ENCODE results near the gene APRT.

- TF ChIP-seq CTCF (conservative IDR thresholded peaks at IDR 0.05; ENCODE audit: low read depth, low read length) (no peak), RCOR1 (IDR thresholded peaks at IDR 0.05; ENCODE audit: insufficient replicate concordance, low read length) (no peak), POLR2A (IDR thresholded peaks at IDR 0.05; ENCODE audit: low read depth, low read length) (peak; percentile 80), USF2 (IDR thresholded peaks at IDR 0.05; ENCODE audit: low read depth, low read length) (peak; percentile 100), MAFK (IDR thresholded peaks at IDR 0.05; ENCODE audit: low read depth, low read length) (no peak), CEBPB (IDR thresholded peaks at IDR 0.05; ENCODE audit: low read depth, low read length) (no peak), BHLHE40 (IDR thresholded peaks at IDR 0.05; ENCODE audit: low read depth, low read length) (peak; percentile 82), MXI1 (IDR thresholded peaks at IDR 0.05; ENCODE audit: borderline replicate concordance, low read depth, low read length) (peak; percentile 21; the same call in 1 of the 2 replicates), CHD1 (IDR thresholded peaks at IDR 0.05; ENCODE audit: low read depth, low read length) (no peak), FOS (IDR thresholded peaks at IDR 0.05; ENCODE audit: low read depth, low read length) (peak; percentile 98), ELK1 (IDR thresholded peaks at IDR 0.05; ENCODE audit: borderline replicate concordance, low read depth, low read length) (no peak), SMC3 (IDR thresholded peaks at IDR 0.05; ENCODE audit: low read depth, low read length) (no peak), RFX5 (IDR thresholded peaks at IDR 0.05; ENCODE audit: low read depth, low read length) (no peak), RAD21 (IDR thresholded peaks at IDR 0.05; ENCODE audit: low read length) (no peak)
Measured at GRCh38 chr16:88856828-88857727, 45.4 kb upstream of the APRT start, which contains the start of the genes GALNS and TRAPPC2L.

Data from IMR-90 (cell line).